NCI-H2171 treated with DMSO at 0.1 percent for 48 hours (cell line): ENCODE data around the gene TLCD4.
A peak's percentile ranks its signal among the peaks of the same experiment; 100 is the strongest.
"Not testable (repeated sequence)": the region's sequence is repeated elsewhere in the genome, so short reads cannot be mapped to it uniquely, and the experiment has no call there.

Source experiments
- DNase-seq: peaks from one replicate; lab custom pipeline; 2025; lab: John Stamatoyannopoulos, UW

Gene TLCD4, protein sequence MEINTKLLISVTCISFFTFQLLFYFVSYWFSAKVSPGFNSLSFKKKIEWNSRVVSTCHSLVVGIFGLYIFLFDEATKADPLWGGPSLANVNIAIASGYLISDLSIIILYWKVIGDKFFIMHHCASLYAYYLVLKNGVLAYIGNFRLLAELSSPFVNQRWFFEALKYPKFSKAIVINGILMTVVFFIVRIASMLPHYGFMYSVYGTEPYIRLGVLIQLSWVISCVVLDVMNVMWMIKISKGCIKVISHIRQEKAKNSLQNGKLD

GRCh38 chr1:95117207-95118066 is at the start of gene TLCD4:
TLCD4 (plus strand) TSS chr1:95117355; CDS start chr1:95143902, 26,547 bp downstream.
- no peak for DNase-seq

- no peak for DNase-seq
Measured at GRCh38 chr1:95067568-95067967, 49.6 kb upstream of the TLCD4 start.

- no peak for DNase-seq
Measured at GRCh38 chr1:95068956-95069709, 48.0 kb upstream of the TLCD4 start.

- DNase-seq: no peak
Measured at GRCh38 chr1:95069710-95070093, 47.5 kb upstream of the TLCD4 start.

GRCh38 chr1:95071539-95071938 is 45.6 kb upstream of the TLCD4 start:
- DNase-seq: no peak

GRCh38 chr1:95072117-95072516 is 45.0 kb upstream of the TLCD4 start:
- no peak for DNase-seq

DNA sequence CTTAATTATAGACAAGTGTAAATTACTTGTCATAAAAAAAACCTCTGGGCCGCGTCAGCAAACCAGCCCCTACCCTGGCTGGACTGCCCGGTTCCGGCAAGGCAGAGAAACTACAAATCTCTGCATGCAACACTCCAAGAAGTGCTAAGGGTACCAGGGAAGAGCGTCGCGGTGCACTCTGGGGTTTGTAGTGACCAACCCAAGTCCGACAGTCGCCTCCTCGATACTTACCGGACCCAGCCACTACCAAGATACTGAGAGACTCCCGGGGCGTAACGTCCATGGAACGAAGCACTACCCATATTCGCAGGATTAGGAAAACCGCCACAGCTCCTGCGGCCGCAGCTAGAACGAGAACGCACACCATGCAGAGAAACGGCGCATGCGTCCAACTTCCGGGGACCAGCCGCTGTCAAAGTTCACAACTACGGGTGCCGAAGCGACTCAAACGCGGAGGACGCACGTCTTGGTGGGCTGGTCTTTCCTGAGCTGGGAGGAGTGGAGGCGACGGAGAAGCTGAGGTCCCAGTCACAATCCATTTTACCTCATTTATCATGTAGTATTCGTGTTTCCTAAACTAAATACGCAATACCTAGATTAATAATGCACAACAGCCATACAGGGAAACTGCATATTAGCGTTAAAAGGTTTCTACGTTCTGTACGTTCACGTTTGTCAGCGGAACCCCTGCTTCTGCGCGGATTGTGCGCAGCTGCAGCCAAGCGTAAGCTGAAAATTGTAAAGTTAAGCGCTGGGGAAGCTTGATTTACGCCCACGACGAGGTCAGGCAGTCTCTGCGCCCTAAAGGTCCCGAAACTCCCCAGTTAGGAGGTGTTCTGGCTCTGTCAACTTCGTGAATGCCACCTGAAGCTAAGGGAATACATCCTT is 44.4 kb upstream of the TLCD4 start, which contains the start of gene ALG14:
Gene ALG14 (minus strand): TSS at position 420 of the 888 bp plus-strand sequence. CDS start 53 bp downstream, at position 367.
- peak; percentile 91 for DNase-seq

DNA sequence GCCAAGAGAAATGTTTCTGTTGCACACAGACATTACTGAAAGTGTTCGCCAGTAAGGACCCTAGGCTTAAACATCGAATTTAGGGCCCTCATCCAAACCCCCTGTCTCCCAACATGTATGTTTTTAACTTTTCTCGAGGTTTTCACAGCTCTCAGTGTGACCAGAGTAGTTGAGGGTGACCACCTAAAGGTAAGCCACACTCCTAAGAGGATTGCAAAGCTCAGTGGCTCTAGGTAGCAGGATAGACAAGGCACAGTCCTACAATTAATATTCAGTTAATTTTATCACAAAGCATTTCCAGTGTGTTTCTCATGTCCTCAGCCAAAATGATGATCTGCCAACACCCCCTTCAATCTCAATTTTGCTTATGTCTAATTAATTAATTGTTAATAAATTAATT is 43.7 kb upstream of the TLCD4 start:
- DNase-seq: no peak

GRCh38 chr1:95076034-95076433 is 41.1 kb upstream of the TLCD4 start:
- no peak for DNase-seq

- no peak for DNase-seq
Measured at GRCh38 chr1:95080446-95080845, 36.7 kb upstream of the TLCD4 start.

DNA sequence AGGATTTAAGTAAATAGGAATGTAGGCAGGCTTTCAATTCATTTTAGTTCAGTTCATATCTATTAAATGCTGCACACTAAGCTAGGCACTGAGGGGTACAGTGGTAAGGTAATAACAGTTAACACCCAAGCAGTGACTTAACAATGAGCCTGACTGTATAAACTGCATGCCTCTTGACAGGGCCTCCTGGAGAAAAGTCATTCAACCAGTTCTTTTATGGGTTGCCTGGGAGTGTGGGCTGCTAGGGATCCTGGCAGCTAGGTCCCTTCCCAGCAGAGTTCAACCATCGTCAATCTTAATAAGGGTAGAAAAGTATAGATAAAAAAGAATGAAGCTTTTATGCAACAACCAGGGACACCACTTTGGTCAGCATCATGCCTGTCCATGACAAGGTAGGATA is 36.3 kb upstream of the TLCD4 start:
- DNase-seq: no peak

DNA sequence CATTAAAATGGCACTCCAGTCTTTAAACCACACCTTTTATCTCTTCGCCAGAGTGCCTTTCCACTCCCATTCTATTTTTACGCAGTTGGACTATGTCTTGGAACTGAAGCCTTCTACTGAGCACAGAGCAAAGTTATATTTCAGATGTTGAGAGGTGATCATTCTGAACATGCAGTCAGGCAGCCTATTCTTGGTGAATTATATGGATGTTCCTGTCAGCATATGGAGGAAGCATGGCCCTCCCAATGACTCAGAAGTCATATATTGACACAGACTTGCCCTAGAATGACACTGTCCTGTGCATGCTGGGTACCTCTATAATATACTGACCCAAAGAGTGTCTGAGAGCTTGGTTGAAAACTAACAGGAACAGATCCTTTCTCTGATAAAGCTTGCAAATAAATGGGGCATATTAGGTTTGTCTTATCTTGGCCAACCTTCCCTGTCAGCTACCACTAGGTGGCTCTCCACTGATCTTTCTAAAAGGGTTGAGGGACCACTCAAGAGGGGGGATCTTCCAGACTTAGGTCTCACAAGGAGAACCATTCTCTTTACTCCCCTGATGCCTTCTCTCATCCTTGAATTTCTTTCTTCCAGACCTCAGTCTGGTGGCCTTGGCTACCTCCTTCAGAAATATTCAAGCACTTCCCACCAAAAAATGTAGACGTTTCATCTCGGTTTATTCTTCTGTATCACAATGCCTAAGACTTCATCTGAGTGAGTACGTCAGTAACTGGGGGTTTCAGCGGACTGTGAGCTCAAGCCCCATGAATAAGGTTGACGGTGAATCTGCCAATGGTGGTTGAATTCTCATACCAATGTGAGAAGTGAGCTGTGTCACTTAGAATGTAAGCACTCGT is 32.6 kb upstream of the TLCD4 start:
- DNase-seq: no peak

DNA sequence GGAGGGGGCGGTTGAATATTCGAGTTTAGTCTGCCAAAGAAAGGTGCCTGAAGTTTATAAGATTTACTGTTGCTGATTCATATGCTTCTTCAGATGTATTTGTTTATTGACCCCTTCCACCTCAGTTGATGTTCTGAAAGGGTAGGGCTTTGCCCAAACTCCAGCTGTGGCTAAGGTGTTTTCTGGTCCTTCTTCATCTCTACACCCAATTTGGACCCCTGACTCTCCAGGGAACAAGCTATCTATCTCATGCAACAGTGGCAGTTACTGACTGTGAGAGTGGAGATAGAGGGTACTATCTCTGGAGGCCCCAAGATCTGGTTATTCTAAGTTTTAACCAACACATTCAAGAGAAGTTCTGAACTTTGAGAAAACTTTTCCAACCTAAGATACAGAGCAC is 31.8 kb upstream of the TLCD4 start:
- no peak for DNase-seq

GRCh38 chr1:95086949-95087533 is 30.1 kb upstream of the TLCD4 start:
- no peak for DNase-seq

DNA sequence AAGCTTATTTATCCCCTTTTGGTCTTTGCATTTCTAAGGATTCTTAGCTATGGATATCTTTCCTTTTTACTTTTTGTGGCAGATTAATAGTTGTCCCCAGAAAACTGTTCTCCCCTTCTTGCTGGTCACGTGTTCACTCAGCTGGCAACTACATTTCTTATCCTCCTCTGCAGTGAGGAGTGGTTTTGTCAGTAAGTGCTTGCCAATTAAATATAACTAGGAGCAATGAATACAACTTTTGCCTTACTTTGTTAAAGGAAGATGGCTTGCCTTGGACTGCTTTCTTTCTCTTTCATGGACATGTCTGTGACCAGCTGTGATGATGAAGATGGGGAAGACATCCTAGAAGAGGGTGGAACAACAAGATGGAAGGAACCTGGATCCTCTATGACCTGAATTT is 28.9 kb upstream of the TLCD4 start:
- no peak for DNase-seq

DNA sequence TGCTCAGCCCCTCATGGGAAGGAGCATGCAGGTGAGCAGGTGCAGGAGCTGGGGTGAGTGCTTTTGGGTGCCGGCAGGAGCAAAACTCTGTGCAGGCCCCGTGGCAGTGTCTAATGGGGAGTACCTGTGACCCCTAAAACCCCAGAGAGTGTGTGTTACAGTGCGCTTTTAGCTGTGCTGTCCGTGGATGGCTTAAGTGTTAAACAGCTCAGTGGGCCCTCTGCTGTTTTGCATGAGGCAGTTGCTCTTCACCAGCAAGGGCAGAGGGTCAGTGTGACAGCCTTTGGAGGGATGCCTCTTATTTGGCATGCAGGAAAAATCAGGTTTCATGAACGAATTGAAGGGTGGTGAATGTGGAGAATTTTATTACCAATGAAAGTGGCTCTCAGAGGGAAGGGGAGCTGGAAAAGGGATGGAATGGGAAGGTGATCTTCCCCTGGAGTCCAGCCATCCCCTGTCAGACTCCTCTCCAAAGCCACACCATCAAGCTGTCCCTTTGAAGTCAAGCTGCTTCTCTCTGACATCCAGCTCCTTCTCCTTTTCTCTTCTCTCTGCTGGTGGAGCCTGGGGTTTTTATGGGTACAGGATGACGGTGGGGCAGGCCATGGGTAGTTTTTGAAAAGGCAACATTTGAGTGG is 27.4 kb upstream of the TLCD4 start:
- DNase-seq: no peak

- DNase-seq: not testable (repeated sequence)
Measured at GRCh38 chr1:95091290-95091689, 25.9 kb upstream of the TLCD4 start.

DNA sequence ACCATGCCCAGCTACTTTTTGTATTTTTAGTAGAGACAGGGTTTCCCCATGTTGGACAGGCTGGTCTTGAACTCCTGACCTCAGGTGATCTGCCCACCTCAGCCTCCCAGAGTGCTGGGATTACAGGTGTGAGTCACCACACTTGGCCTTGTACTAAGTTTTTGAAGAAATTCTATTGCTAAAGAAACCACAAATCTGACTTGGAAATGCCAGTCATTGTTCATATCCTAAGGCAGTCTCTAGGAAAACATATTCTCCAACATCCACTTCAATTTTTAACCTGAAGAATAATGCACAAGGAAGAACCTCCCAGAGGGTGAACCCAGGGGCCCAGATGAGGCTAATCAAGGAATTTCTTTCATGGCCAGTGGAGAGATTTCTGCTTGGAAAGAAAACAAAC is 24.3 kb upstream of the TLCD4 start:
- DNase-seq: not testable (repeated sequence)

DNA sequence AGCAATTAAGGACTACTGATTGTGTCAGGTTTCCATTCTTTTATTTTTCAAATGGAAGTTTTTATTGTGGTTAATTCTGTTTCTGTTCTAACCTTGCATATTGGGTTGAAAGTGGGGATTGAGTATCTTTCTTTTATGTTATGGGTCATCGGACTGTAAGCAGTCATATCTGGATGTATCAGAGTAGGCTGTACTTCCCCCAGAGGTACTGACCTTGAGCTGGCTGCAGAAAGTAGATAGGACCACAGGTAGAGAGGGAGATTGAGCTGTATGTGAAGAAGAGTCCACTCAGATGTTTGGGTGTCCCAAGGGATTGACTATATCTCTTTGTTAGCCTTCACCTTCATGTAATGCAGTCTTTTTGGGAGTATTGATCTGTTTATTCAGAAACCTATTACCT is 23.9 kb upstream of the TLCD4 start:
- DNase-seq: no peak

DNA sequence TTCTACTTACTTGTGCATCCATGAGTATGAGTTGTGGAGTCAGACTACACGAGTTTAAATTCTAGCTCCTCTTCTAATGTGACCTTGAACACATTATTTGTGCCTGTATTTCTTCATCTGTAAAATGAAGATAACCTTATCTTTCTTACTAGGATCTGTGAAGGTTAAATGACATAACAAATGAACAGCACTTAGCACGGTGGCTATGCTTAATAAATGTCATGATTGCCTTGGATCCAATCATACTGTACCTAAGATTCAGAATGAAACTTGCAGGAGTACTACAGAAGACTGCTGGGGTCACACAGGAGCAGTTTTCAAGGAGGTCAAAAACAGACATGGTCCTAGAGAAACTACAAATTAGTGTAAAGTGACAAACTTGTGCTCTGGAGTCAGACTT is 22.2 kb upstream of the TLCD4 start:
- no peak for DNase-seq
